Adipocyte (in vitro differentiated cells): ENCODE results near the gene OPTC.

Experiments used
- DNase-seq: peaks from one replicate; pipeline ENCODE4 v3.0.0-alpha.2; 2015; ENCODE audit warnings: low read depth
- H3K27me3 ChIP-seq: replicated peaks from 2 replicates; pipeline ENCODE4 v1.7.0; 2013; ENCODE audit warnings: mild to moderate bottlenecking, low read length, moderate library complexity; ENCODE audit not compliant: control insufficient read depth, insufficient read depth
- H3K36me3 ChIP-seq: 2 replicates; pipeline ENCODE4 v1.7.0; 2013; ENCODE audit warnings: low read length, mild to moderate bottlenecking, moderate library complexity; ENCODE audit not compliant: control insufficient read depth, insufficient read depth, severe bottlenecking
- H3K4me1 ChIP-seq: 2 replicates; pipeline ENCODE4 v1.7.0; 2013; ENCODE audit warnings: mild to moderate bottlenecking, low read length, moderate library complexity; ENCODE audit not compliant: control insufficient read depth, insufficient read depth
- H3K4me3 ChIP-seq: 2 replicates; pipeline ENCODE4 v1.7.0; 2013; ENCODE audit warnings: mild to moderate bottlenecking, low read length, moderate library complexity
- H3K9ac ChIP-seq: 2 replicates; pipeline ENCODE4 v1.7.0; 2013; ENCODE audit warnings: mild to moderate bottlenecking, low read length, moderate library complexity
- H3K9me3 ChIP-seq: 2 replicates; pipeline ENCODE4 v1.7.0; 2013; ENCODE audit warnings: mild to moderate bottlenecking, low read length, moderate library complexity; ENCODE audit not compliant: control insufficient read depth

The OPTC gene

DNA sequence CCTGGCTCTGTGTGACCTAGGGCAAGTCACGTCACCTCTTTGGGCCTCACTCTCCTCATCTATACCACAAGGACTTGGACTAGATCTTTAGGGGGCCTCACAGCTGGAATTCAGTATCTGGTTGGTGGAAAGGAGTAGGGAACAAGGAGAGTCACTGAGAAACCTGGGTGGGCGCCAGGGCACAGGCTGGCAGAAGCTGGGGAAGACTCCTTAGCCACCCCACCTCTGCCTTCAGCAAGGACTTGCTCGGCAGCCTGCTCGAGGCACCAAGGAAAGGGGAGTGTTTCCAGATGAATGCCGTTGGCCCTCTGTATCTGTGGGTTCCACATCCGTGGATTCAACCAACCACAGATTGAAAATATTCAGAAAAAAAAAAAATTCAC is 1.2 kb upstream of the OPTC start:
- H3K9ac ChIP-seq = no peak overlapping the region

DNA sequence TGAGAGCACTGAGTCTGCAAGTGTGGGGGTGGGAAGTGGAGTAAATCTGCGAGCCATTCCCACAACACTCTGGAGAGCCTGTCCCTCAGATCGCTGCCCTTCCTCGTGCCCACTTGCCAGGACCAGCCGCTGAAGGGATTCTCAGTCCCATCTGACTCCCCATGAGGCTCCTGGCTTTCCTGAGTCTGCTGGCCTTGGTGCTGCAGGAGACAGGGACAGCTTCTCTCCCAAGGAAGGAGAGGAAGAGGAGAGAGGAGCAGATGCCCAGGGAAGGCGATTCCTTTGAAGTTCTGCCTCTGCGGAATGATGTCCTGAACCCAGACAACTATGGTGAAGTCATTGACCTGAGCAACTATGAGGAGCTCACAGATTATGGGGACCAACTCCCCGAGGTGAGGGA is 1.9 kb downstream of the OPTC start:
- no peaks in the 10 kb centered on the region for H3K4me1 ChIP-seq
- DNase-seq = no peak
- no peaks in the 10 kb centered on the region for H3K9me3 ChIP-seq
- H3K9ac ChIP-seq = no peak overlapping the region
- no peak overlapping the region for H3K4me3 ChIP-seq
- peaks cover 14% of the 10 kb centered on the region for H3K27me3 ChIP-seq
- H3K36me3 ChIP-seq = no peaks in the 10 kb centered on the region

More for the DNA sequence above, 1.2 kb upstream of the OPTC start:
- no peak for DNase-seq
- H3K27me3 ChIP-seq = peaks cover 14% of the 10 kb centered on the region
- H3K9me3 ChIP-seq = no peaks in the 10 kb centered on the region
- H3K4me3 ChIP-seq = no peak overlapping the region
- no peaks in the 10 kb centered on the region for H3K36me3 ChIP-seq
- no peaks in the 10 kb centered on the region for H3K4me1 ChIP-seq

DNA sequence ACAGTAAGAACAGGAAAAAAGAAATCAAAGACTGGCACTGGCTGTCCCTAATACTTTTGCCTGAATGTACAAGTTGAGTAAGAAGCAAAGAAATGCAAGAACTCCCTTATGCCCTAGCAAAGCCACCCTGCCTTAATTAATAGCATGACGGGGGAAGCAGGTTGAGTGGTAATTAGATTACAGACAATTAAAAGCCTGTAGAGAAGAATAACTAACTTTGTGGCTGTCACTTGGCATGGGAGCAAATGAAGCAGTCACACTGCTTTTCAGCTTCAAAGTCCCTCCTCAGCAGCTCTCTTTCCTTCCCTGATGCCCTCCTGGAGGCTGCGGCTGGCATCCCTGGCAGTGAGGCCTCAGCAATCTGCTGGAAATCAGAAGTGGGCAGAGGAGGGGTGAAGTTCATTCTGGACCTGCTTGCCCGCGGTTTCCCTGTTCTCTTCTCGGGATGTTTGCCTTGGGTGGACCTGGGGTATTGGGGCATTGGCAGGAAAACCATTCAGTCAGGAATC is 3.4 kb downstream of the OPTC start:
- DNase-seq = no peak
- H3K4me1 ChIP-seq = no peaks in the 10 kb centered on the region
- no peaks in the 10 kb centered on the region for H3K9me3 ChIP-seq
- peaks cover 5% of the 10 kb centered on the region for H3K27me3 ChIP-seq
- no peak overlapping the region for H3K9ac ChIP-seq
- H3K36me3 ChIP-seq = no peaks in the 10 kb centered on the region
- no peak overlapping the region for H3K4me3 ChIP-seq

DNA sequence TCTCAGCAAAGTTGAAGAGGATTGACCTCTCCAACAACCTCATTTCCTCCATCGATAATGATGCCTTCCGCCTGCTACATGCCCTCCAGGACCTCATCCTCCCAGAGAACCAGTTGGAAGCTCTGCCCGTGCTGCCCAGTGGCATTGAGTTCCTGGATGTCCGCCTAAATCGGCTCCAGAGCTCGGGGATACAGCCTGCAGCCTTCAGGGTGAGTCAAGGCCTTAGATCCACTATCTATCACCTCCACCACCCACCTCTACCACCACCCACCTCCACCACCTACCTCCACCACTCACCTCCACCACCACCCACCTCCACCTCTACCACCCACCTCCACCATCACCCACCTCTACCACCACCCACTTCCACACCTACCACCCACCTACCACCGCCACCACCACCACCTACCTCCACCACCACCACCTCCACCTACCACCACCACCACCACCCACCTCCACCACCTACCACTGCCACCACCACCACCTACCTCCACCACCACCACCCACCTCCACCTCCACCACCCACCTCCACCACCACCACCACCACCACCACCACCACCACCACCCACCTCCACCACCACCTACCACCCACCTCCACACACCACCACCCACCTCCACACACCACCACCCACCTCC is 5.8 kb downstream of the OPTC start:
- no peak for DNase-seq

GRCh38 chr1:203500279-203500678 is 6.3 kb downstream of the OPTC start:
- Histone ChIP-seq H3K9me3 (no peaks in the 10 kb centered on the region), H3K9ac (no peak overlapping the region), H3K4me1 (peaks cover 10% of the 10 kb centered on the region), H3K27me3 (no peaks in the 10 kb centered on the region), H3K36me3 (no peaks in the 10 kb centered on the region), H3K4me3 (no peak overlapping the region)
- DNase-seq = no peak

More for the DNA sequence above, 5.8 kb downstream of the OPTC start:
- no peaks in the 10 kb centered on the region for H3K27me3 ChIP-seq
- peaks cover 6% of the 10 kb centered on the region for H3K4me1 ChIP-seq
- H3K36me3 ChIP-seq = no peaks in the 10 kb centered on the region
- no peak overlapping the region for H3K9ac ChIP-seq
- no peak overlapping the region for H3K4me3 ChIP-seq
- no peaks in the 10 kb centered on the region for H3K9me3 ChIP-seq

DNA sequence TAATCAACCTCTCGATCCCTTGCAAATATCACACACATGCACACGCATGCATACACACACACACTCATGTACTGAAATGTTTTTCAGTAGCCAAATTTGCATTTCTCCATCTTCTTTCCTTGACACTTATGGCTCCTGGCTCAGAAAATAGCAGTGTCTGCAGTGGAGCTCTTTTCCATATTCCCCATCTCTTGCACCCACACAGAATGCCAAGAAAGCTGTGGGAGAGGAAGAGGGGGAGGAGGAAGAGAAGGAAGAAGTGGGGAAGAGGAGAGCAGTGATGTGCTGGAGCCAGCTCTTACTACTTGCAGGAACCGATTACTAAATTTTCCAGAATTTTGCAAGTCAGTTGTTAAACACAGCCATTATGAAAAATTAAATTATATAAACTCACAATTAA is 9.9 kb downstream of the OPTC start:
- no peaks in the 10 kb centered on the region for H3K36me3 ChIP-seq
- peaks cover 33% of the 10 kb centered on the region for H3K4me1 ChIP-seq
- no peaks in the 10 kb centered on the region for H3K27me3 ChIP-seq
- no peak for DNase-seq
- no peaks in the 10 kb centered on the region for H3K9me3 ChIP-seq
- no peak overlapping the region for H3K9ac ChIP-seq
- H3K4me3 ChIP-seq = no peak overlapping the region

DNA sequence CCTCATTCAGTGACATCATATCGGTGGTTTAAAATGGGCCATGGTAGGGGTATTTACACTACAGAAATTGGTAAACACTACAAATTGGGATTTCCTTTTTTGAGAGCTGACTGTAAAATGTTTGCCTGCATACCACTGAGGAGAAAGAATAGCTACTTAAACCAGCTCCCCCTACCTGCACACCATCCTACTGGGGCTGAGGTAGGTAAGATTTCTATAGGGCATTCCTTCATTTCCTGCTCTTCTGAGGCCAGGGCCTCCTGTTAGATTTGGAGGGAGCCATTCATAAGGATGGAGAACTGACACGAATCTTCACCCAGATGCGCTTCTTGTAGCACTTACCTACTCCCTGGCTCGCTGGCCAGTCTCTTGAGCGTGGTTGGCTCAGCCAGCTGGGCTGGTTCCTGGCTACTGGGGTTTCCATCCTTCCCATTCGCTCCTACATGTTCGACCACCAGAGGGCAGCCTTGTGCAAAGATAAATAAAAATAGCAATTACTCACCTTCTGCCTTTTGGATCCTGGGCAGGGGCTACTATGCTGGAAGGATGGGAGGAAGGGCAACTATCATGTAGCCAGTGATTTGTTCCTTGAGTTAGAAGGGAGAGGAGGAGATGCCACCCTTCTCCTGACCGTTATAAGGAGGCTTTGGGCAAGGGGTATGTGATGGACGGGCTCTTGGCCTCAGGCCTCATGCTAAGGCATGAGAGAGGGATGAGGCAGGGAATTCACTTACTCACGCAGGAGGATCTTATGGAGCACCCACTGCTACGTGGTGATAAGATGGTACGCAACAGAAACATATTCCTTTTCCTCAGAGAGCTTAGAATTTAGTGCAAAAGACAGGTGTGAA is 10.7 kb downstream of the OPTC start:
- peak; percentile 95 for DNase-seq
- peaks cover 41% of the 10 kb centered on the region for H3K4me1 ChIP-seq
- H3K4me3 ChIP-seq = no peak overlapping the region
- H3K9me3 ChIP-seq = no peaks in the 10 kb centered on the region
- no peaks in the 10 kb centered on the region for H3K36me3 ChIP-seq
- peak overlapping the region; percentile 33 for H3K9ac ChIP-seq
- H3K27me3 ChIP-seq = no peaks in the 10 kb centered on the region

- H3K27me3 ChIP-seq = no peaks in the 10 kb centered on the region
- no peaks in the 10 kb centered on the region for H3K9me3 ChIP-seq
- H3K4me1 ChIP-seq = peaks cover 43% of the 10 kb centered on the region
- no peak for DNase-seq
- no peak overlapping the region for H3K9ac ChIP-seq
- no peak overlapping the region for H3K4me3 ChIP-seq
- H3K36me3 ChIP-seq = no peaks in the 10 kb centered on the region
Measured at GRCh38 chr1:203505526-203506204, 11.7 kb downstream of the OPTC start.

GRCh38 chr1:203506858-203507626 is 13.1 kb downstream of the OPTC start:
- peak; percentile 52 for DNase-seq
- Histone ChIP-seq H3K4me3 (no peak overlapping the region), H3K4me1 (peaks cover 46% of the 10 kb centered on the region), H3K27me3 (no peaks in the 10 kb centered on the region), H3K9ac (peak overlapping the region; percentile 44), H3K9me3 (no peaks in the 10 kb centered on the region), H3K36me3 (no peaks in the 10 kb centered on the region)

DNA sequence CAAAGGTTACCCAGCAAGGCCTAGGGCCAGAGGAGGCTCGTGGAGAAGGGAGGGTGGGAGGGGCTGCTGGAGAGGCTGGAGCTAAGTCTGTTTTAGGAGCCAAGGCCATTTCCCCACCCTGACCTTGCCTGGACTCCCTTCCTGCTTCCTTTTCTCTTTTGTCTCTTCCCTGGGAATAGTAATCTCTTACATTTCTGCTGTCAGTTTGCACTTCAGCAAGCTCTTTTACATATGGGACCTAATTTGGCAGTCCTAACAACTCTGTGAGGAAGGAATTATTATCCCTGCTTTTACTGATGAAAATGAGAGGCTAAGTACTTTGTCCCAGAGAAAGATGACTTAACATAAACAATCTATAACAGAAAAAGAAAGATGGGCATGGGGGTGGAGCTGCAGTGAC is 13.8 kb downstream of the OPTC start:
- Histone ChIP-seq H3K27me3 (no peaks in the 10 kb centered on the region), H3K4me1 (peaks cover 54% of the 10 kb centered on the region), H3K9me3 (no peaks in the 10 kb centered on the region), H3K9ac (peak overlapping the region; percentile 53), H3K4me3 (no peak overlapping the region), H3K36me3 (no peaks in the 10 kb centered on the region)
- no peak for DNase-seq
